IMR-90 (cell line): Measurements from ENCODE around the gene USP7. TPM values are rescaled to one million over a fixed set of nuclear protein-coding genes. Genes with fewer than 3 reads are reported as not detected.

Source experiments
- ATAC-seq: fragments of 200-7000 bp; cut with Tn5 transposase; 2 replicates; pipeline ENCODE4 v1.9.1; 2020; ENCODE audit warnings: low read depth, mild to moderate bottlenecking, moderate library complexity
- BruUV-seq: library from RNA; stranded (reverse); fragments of 400-500 nt; replicated peaks from 2 replicates; lab custom pipeline; 2021; lab: Mats Ljungman, UMichigan
- CTCF ChIA-PET: fragments of 300-600 bp; formaldehyde crosslinking; extraction: SDS; loops from one replicate; lab custom pipeline; 2021; ENCODE audit warnings: antibody characterized with exemption; lab: Yijun Ruan, JAX
- POLR2A ChIA-PET: fragments of 300-600 bp; sonication (Branson Sonifier 250); formaldehyde crosslinking; loops from one replicate; lab custom pipeline; 2022; ENCODE audit warnings: antibody characterized with exemption; ENCODE audit not compliant: unreplicated experiment; lab: Charles Lee
- DNase-seq: peaks from one replicate; pipeline ENCODE4 v3.0.0; 2013
- H2AFZ ChIP-seq: replicated peaks from 2 replicates; pipeline ENCODE3; 2013; ENCODE audit warnings: low read length, mild to moderate bottlenecking; ENCODE audit not compliant: poor library complexity
- H2AK5ac ChIP-seq: 2 replicates; pipeline ENCODE4 v1.6.1; 2013; ENCODE audit warnings: low read depth, low read length, inconsistent platforms
- H2AK9ac ChIP-seq: replicated peaks from 2 replicates; pipeline ENCODE3; 2013; ENCODE audit warnings: mild to moderate bottlenecking, low read depth, low read length, moderate library complexity; ENCODE audit not compliant: poor library complexity
- H2BK120ac ChIP-seq: 2 replicates; pipeline ENCODE4 v1.6.1; 2013; ENCODE audit warnings: low read depth, low read length, inconsistent platforms
- H2BK15ac ChIP-seq: 3 replicates; pipeline ENCODE4 v1.6.1; 2013; ENCODE audit warnings: low read depth, low read length, inconsistent platforms
- H2BK20ac ChIP-seq: 2 replicates; pipeline ENCODE4 v1.6.1; 2013; ENCODE audit warnings: low read depth, mild to moderate bottlenecking, inconsistent platforms, low read length, moderate library complexity
- H2BK5ac ChIP-seq: 2 replicates; pipeline ENCODE4 v1.6.1; 2013; ENCODE audit warnings: mild to moderate bottlenecking, low read depth, low read length, inconsistent platforms; ENCODE audit not compliant: poor library complexity, severe bottlenecking
- H3K14ac ChIP-seq: replicated peaks from 2 replicates; pipeline ENCODE4 v1.6.1; 2013; ENCODE audit warnings: low read depth, low read length, inconsistent platforms
- H3K18ac ChIP-seq: 2 replicates; pipeline ENCODE4 v1.6.1; 2013; ENCODE audit warnings: low read depth, low read length, control low read depth
- H3K23ac ChIP-seq: 2 replicates; pipeline ENCODE4 v1.6.1; 2013; ENCODE audit warnings: low read depth, low read length, inconsistent platforms
- H3K27ac ChIP-seq: 2 replicates; pipeline ENCODE4 v1.5.1; 2013; ENCODE audit warnings: mild to moderate bottlenecking, control low read depth, low read length; ENCODE audit not compliant: insufficient read depth
- H3K27me3 ChIP-seq: 2 replicates; pipeline ENCODE4 v1.6.1; 2013; ENCODE audit warnings: low read length; ENCODE audit not compliant: control insufficient read depth, insufficient read depth
- H3K36me3 ChIP-seq: 2 replicates; pipeline ENCODE4 v1.6.1; 2013; ENCODE audit warnings: low read length, mixed read lengths; ENCODE audit not compliant: control insufficient read depth, insufficient read depth
- H3K4ac ChIP-seq: 2 replicates; pipeline ENCODE4 v1.6.1; 2013; ENCODE audit warnings: low read depth, low read length, inconsistent platforms
- H3K4me1 ChIP-seq: 2 replicates; pipeline ENCODE4 v1.6.1; 2013; ENCODE audit warnings: low read length, mixed read lengths; ENCODE audit not compliant: control insufficient read depth, insufficient read depth
- H3K4me2 ChIP-seq: 2 replicates; pipeline ENCODE4 v1.6.1; 2013; ENCODE audit warnings: low read depth, mild to moderate bottlenecking, control low read depth, low read length, moderate library complexity
- H3K4me3 ChIP-seq: 2 replicates; pipeline ENCODE4 v1.5.1; 2013; ENCODE audit warnings: low read depth, mild to moderate bottlenecking, control low read depth, low read length, moderate library complexity; ENCODE audit not compliant: insufficient read depth
- H3K56ac ChIP-seq: 2 replicates; pipeline ENCODE4 v1.6.1; 2013; ENCODE audit warnings: low read length, inconsistent platforms; ENCODE audit not compliant: insufficient read depth; ENCODE audit errors: extremely low read depth
- H3K79me1 ChIP-seq, 2 experiments: 2 replicates each; pipeline ENCODE4 v1.6.1; 2013; ENCODE audit warnings: low read length in 2 of 2, inconsistent platforms in 1 of 2, low read depth in 1 of 2
- H3K9ac ChIP-seq: 2 replicates; pipeline ENCODE4 v1.6.1; 2013; ENCODE audit warnings: low read depth, low read length, control low read depth
- H3K9me1 ChIP-seq: 2 replicates; pipeline ENCODE4 v1.6.1; 2013; ENCODE audit warnings: low read length, inconsistent platforms; ENCODE audit not compliant: insufficient read depth
- H3K9me3 ChIP-seq: 2 replicates; pipeline ENCODE4 v1.6.1; 2013; ENCODE audit warnings: low read length; ENCODE audit not compliant: control insufficient read depth, insufficient read depth
- H4K20me1 ChIP-seq: 2 replicates; pipeline ENCODE4 v1.6.1; 2013; ENCODE audit warnings: low read length, inconsistent platforms; ENCODE audit not compliant: insufficient read depth
- H4K5ac ChIP-seq: 2 replicates; pipeline ENCODE4 v1.6.1; 2013; ENCODE audit warnings: mild to moderate bottlenecking, low read depth, low read length, control low read depth
- H4K8ac ChIP-seq, 2 experiments: 2 replicates each; pipeline ENCODE4 v1.6.1; 2013; ENCODE audit warnings: low read depth in 2 of 2, low read length in 2 of 2, control low read depth in 1 of 2, inconsistent platforms in 1 of 2
- H4K91ac ChIP-seq: 2 replicates; pipeline ENCODE4 v1.6.1; 2013; ENCODE audit warnings: low read depth, low read length, inconsistent platforms; ENCODE audit not compliant: insufficient read depth
- CHD1 ChIP-seq: IDR thresholded peaks from 2 replicates; pipeline ENCODE4 v1.6.1; 2012; ENCODE audit warnings: low read depth, low read length, improper control_type of control experiment
- CTCF ChIP-seq: conservative IDR thresholded peaks from 2 replicates; pipeline ENCODE4 v1.5.1; 2012; ENCODE audit warnings: mild to moderate bottlenecking, low read depth, low read length, improper control_type of control experiment
- ELK1 ChIP-seq: fragments of 150-350 bp; IDR thresholded peaks from 2 replicates; pipeline ENCODE4 v1.6.1; 2016; ENCODE audit warnings: low read depth, mild to moderate bottlenecking, low read length, moderate library complexity, borderline replicate concordance
- MAFK ChIP-seq: IDR thresholded peaks from 2 replicates; pipeline ENCODE4 v1.6.1; 2012; ENCODE audit warnings: low read depth, low read length, improper control_type of control experiment
- RAD21 ChIP-seq: IDR thresholded peaks from 2 replicates; pipeline ENCODE4 v1.6.1; 2012; ENCODE audit warnings: low read length, improper control_type of control experiment
- SMC3 ChIP-seq: fragments of 150-350 bp; IDR thresholded peaks from 2 replicates; pipeline ENCODE4 v1.6.1; 2016; ENCODE audit warnings: low read depth, mild to moderate bottlenecking, antibody characterized with exemption, low read length, moderate library complexity
- WGBS, 2 experiments: methylation state at CpG; one replicate each; pipeline versions ENCODE4 v1.1.5 to v1.1.7; 2013; ENCODE audit warnings: missing lambda C conversion rate in 2 of 2; ENCODE audit not compliant: insufficient read length in 1 of 2; ENCODE audit errors: extremely low coverage in 2 of 2; 5-methylcytosine and 5-hydroxymethylcytosine counted together
- dilution Hi-C: fragments of 300-500 bp; cut with HindIII; formaldehyde crosslinking; loops from one replicate; pipeline ENCODE4 v1.14.3; 2018; ENCODE audit warnings: low sequenced_read_pairs; ENCODE audit not compliant: unreplicated experiment
- in situ Hi-C: fragments of 300-500 bp; cut with MboI; formaldehyde crosslinking; loops from 3 replicates; pipeline ENCODE4 v1.14.3; 2019; ENCODE audit warnings: low sequenced_read_pairs, inconsistent platforms, mixed read lengths
- intact Hi-C: fragments of 100-400 bp; cut with micrococcal nuclease; formaldehyde crosslinking; loops from 2 replicates; pipeline ENCODE4 v1.10.0; 2022
- polyA plus RNA-seq, 3 experiments: library from polyadenylated mRNA; depleted of rRNA; stranded (reverse); fragments of >200 nt; gene quantifications; 2 replicates each; pipeline ENCODE4 v1.2.3, GENCODE V29; 2012; ENCODE audit warnings: low replicate concordance in 1 of 3
- total RNA-seq: library from RNA; depleted of rRNA; stranded (reverse); fragments of >200 nt; gene quantifications from 2 replicates; pipeline ENCODE4 v1.2.3, GENCODE V29; 2012

The USP7 gene
- total and polyA plus RNA-seq, 2 of the 4 experiments (the other 2 are of a cell fraction): 17.8 to 28.3 TPM

GRCh38 chr16:8949536-8950418 is 13.9 kb downstream of the USP7 start:
- Histone ChIP-seq H3K14ac (no peak overlapping the region), H2AK5ac (no peak overlapping the region), H3K4me2 (no peak overlapping the region), H2BK5ac (no peak overlapping the region), H3K27me3 (no peaks in the 10 kb centered on the region), H3K9me1 (peaks cover 36% of the 10 kb centered on the region), H3K79me1 (peaks cover 4 to 77% of the 10 kb centered on the region in 2 experiments), H2BK20ac (no peak overlapping the region), H3K4ac (no peak overlapping the region), H2AK9ac (no peak overlapping the region), H2AFZ (no peak overlapping the region), H3K4me1 (peaks cover 16% of the 10 kb centered on the region), H3K27ac (no peak overlapping the region), H3K56ac (no peak overlapping the region), H4K8ac (no peak overlapping the region), H3K4me3 (no peak overlapping the region), H3K9ac (no peak overlapping the region), H4K20me1 (peaks cover 95% of the 10 kb centered on the region), H2BK15ac (no peak overlapping the region), H3K23ac (no peak overlapping the region), H3K9me3 (no peaks in the 10 kb centered on the region), H4K5ac (no peak overlapping the region), H2BK120ac (no peak overlapping the region), H3K36me3 (no peaks in the 10 kb centered on the region), H4K91ac (no peak overlapping the region), H3K18ac (no peak overlapping the region)
- 100% methylated on average over 3 of the region's 6 CpGs; no CpG with 5 or more reads in 1 of the 2 experiments for WGBS, 2 experiments
- TF ChIP-seq RAD21 (no peak), CHD1 (no peak), MAFK (no peak), CTCF (no peak), ELK1 (no peak), SMC3 (no peak)
- DNase-seq (no peak), ATAC-seq (peak; percentile 27; the same call in 1 of the 2 replicates)
- ChIA-PET CTCF (interaction anchor here (1.9 kb wide), 1 partner anchor 13 kb away, joined by 6 read pairs; no protein-coding TSS in a partner anchor), POLR2A (no interaction called here)
- BruUV-seq: no TSS peak
- dilution Hi-C loops (no loop called here), intact Hi-C loops (loop anchor here (1.0 to 10.0 kb wide), 4 partner anchors 9 to 65 kb away; partner anchors contain the start of gene LITAFD), in situ Hi-C loops (no loop called here)
